ENCODE results near the gene MRPL49.

GRCh38 chr11:65172600-65172999, 50.5 kb downstream of the MRPL49 start:
- TF ChIP-seq, protein P1, sequence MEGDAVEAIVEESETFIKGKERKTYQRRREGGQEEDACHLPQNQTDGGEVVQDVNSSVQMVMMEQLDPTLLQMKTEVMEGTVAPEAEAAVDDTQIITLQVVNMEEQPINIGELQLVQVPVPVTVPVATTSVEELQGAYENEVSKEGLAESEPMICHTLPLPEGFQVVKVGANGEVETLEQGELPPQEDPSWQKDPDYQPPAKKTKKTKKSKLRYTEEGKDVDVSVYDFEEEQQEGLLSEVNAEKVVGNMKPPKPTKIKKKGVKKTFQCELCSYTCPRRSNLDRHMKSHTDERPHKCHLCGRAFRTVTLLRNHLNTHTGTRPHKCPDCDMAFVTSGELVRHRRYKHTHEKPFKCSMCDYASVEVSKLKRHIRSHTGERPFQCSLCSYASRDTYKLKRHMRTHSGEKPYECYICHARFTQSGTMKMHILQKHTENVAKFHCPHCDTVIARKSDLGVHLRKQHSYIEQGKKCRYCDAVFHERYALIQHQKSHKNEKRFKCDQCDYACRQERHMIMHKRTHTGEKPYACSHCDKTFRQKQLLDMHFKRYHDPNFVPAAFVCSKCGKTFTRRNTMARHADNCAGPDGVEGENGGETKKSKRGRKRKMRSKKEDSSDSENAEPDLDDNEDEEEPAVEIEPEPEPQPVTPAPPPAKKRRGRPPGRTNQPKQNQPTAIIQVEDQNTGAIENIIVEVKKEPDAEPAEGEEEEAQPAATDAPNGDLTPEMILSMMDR (IDR thresholded peaks at IDR 0.05; ENCODE audit: insufficient read depth, low read depth, low read length), result no peak
- TF ChIP-seq EZH2 (IDR thresholded peaks at IDR 0.05; ENCODE audit: insufficient read depth, low read length), result no peak

All from astrocyte (in vitro differentiated cells and primary cell).